ENCODE measurements around the gene LEO1.
A peak's percentile ranks its signal among the peaks of the same experiment; 100 is the strongest.
"Not testable (repeated sequence)": the region's sequence is repeated elsewhere in the genome, so short reads cannot be mapped to it uniquely, and the experiment has no call there.

LEO1 gene

DNA sequence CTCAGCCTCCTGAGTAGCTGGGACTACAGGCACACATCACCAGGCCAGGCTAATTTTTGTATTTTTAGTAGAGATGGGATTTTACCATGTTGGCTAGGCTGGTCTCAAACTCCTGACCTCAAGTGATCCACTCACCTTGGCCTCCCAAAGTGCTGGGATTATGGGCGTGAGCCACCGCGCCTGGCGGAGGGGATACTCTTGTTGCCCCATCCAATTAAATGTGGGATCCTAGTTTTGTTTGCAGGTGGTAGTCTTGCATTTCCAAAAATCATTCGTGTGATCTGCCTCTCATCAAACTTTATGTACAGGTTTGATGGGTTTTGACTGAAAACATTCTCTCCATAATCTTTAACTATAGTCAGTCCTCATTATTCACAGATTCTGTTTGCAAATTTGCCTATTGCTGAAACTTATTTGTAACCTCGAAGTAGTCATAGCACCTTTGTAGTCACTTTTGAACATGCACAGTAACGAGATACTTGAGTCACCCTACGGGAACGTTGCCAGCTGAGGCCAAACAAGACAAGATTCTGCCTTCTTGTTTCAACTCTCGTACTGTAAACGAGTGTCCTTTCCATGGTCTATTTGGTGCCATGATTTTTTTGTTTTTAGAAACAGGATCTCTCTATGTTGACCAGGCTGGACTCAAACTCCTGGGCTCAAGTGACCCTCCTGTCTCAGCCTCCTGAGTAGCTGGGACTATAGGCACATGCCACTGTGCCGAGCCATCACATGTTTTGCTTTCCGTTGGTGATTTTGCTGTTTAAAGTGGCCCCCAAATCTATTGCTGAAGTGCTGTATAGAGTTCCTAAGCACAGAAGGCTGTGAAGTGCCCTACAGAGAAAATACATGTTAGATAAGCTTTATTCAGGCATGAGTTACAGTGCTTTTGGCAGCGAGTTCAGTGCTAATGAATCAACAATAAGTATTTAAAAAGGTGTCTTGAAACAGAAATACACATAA lies 39.3 kb upstream of the LEO1 start:
- no peak overlapping the region for H3K4me3 Mint-ChIP-seq
- peaks cover 64% of the 10 kb centered on the region for H3K4me1 Mint-ChIP-seq (ENCODE audit: low read depth)
- no peaks in the 10 kb centered on the region for H3K27me3 Mint-ChIP-seq
- H3K9me3 Mint-ChIP-seq, result no peaks in the 10 kb centered on the region
- H3K36me3 Mint-ChIP-seq (ENCODE audit: low read depth), result no peaks in the 10 kb centered on the region
- H3K27ac Mint-ChIP-seq, result no peak overlapping the region
- intact Hi-C loops (cut with micrococcal nuclease), result no loop called here

DNA sequence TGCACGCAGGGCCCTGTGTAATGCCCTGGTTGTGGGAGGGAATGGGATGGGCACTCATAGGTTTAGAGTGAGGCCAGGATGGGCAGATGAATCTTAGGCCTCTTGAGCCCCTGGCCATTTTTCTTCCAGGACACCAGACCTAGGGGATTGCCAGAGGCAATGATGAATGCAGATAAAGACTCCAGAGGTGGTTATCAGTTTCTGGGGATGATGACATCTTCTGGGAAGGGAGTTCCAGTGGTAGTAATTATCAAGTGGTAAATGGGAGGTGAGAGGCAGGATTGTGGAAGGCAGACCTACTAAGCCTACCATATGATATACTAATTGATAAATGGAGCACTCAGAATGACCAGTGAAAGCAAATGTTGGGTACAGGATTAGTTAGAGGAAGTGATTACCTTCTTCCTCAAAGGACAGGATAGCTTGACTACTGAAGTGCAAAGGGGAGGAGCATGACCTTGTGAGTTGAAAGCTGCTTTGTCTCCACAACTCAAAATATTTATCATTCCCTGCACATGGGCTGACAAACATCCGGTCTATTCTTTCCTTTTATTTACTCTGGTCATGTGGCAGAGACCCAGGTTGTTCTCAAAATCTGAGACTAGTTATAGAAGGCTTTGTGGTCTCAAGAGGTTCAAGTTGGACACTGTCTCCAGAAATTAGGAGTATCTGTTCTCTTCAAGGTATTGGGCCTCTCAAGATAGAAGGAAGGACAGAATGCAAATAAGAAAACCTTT lies 37.3 kb upstream of the LEO1 start:
- H3K9me3 Mint-ChIP-seq, result no peaks in the 10 kb centered on the region
- H3K27ac Mint-ChIP-seq, result no peak overlapping the region
- no peaks in the 10 kb centered on the region for H3K36me3 Mint-ChIP-seq (ENCODE audit: low read depth)
- no peak overlapping the region for H3K4me3 Mint-ChIP-seq
- peaks cover 59% of the 10 kb centered on the region for H3K4me1 Mint-ChIP-seq (ENCODE audit: low read depth)
- no peaks in the 10 kb centered on the region for H3K27me3 Mint-ChIP-seq
- intact Hi-C loops (cut with micrococcal nuclease), result no loop called here

DNA sequence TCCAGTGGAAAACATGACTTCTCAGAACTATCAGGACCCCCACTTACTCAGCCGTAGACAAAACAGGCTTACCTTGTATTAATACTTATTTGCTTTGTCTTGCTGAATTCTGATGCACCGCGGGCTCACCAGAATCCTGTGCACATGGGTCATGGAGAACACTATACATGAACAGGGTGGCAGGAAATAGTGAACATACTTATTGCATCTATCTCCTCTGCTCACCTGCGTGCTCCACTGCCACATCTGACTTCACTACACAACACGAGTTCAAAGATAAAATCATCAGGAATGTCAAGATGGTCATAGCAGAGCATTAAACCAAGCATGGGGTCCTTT lies 36.8 kb upstream of the LEO1 start:
- no peaks in the 10 kb centered on the region for H3K9me3 Mint-ChIP-seq
- H3K4me1 Mint-ChIP-seq (ENCODE audit: low read depth), result peaks cover 54% of the 10 kb centered on the region
- intact Hi-C loops (cut with micrococcal nuclease), result no loop called here
- H3K4me3 Mint-ChIP-seq, result no peak overlapping the region
- H3K27me3 Mint-ChIP-seq, result no peaks in the 10 kb centered on the region
- H3K36me3 Mint-ChIP-seq (ENCODE audit: low read depth), result no peaks in the 10 kb centered on the region
- no peak overlapping the region for H3K27ac Mint-ChIP-seq

DNA sequence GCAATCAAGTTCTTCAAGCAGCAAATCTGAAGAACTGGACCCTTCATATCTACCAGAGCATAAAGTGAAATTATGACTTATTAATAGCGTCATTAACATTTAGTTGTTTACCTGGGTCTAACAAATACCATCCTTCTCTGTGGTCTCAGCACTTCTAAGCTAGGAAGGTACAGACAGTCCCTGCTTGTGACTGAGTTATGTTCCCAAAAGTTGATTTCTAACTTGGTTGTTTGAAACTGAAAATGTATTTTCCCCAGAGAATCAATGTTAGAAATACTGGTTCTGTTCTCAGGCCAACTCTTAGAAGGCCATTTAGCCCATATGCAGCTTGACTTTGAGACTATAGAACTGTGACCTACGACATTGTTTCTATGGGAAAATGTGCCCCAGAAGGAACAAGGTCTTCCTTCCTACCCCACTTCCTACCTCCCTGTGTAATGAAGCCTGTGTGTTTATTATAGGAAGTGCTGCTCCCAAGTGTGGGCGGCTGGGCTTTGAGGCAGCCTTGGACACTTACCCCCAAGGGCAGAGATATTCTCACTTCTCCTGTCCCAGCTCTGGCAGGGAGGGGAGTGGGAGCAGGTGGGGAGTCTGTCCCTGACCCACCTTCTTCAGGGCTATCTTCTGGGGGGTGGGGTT lies 35.2 kb upstream of the LEO1 start:
- Mint-ChIP-seq H3K9me3 (no peaks in the 10 kb centered on the region), H3K27me3 (peaks cover 1% of the 10 kb centered on the region), H3K27ac (no peak overlapping the region), H3K4me1 (ENCODE audit: low read depth) (peaks cover 43% of the 10 kb centered on the region), H3K36me3 (ENCODE audit: low read depth) (no peaks in the 10 kb centered on the region), H3K4me3 (no peak overlapping the region)
- intact Hi-C loops (cut with micrococcal nuclease), result no loop called here

DNA sequence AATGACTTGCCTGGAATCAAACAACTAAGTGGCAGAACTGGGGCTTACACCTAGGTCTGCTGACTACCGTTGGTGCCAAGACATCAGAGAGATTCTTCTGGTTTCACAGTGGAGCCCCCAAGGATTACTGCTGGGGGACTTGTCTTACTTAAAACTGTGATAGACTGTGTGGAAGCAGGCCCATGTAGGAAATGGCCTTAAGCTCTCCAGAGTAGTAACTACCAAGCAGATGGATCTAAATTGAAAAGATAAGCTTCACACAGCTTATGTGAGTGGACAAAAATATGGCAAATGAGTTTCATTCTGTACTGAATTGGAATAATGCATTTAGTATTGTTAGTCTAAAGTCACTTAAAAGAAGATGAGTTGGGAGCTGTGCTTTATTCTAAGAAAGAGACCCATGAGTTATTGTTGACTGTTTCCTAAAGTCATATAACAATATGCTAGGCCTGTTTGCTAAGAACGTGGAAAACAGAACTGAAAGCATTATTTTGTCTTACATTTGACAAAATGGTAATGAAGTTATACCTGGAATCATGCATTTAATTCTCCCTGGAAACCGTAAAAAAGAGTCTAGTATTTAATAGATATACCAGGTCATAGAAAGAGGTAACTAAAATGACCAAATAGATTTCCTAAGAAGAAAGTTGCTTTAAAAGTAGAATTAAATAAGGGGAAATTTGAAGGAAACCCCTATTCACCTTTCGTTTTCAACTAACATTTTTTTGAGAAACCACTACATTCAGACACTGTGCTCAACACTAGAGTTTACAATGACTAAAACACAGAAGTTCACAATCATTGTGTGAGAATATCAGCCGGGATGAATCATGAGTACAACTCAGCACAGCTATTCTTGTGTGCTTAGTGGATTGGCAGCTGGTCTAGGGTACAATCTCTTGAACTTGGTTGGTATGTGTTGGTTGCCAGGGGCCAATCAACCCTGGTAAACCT lies 34.4 kb upstream of the LEO1 start:
- no peak overlapping the region for H3K27ac Mint-ChIP-seq
- intact Hi-C loops (cut with micrococcal nuclease), result no loop called here

DNA sequence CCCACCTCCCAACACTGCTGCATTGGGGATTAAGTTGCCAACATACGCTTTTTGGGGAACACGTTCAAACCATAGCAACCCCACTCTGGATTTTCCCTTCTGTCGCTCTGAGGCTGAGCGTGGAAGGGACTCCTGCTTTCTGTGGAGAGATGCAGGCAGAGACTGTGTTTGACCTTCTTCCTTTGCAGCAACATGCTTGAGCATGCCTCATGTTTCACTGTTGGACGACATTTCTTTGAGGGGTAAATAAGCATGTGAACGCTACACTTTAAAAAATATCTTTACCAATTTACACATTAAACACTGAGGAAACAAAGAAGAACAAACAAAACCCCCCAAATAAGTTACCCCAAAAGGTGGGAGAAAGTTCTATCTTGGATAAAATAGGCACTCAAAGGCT lies 33.2 kb upstream of the LEO1 start:
- Mint-ChIP-seq H3K36me3 (ENCODE audit: low read depth) (no peaks in the 10 kb centered on the region), H3K27ac (no peak overlapping the region), H3K4me3 (no peak overlapping the region), H3K9me3 (no peaks in the 10 kb centered on the region), H3K27me3 (peaks cover 1% of the 10 kb centered on the region), H3K4me1 (ENCODE audit: low read depth) (peaks cover 38% of the 10 kb centered on the region)
- intact Hi-C loops (cut with micrococcal nuclease), result no loop called here

More for the DNA sequence above, 34.4 kb upstream of the LEO1 start:
- Mint-ChIP-seq H3K4me3 (no peak overlapping the region), H3K9me3 (no peaks in the 10 kb centered on the region), H3K27me3 (peaks cover 1% of the 10 kb centered on the region), H3K4me1 (ENCODE audit: low read depth) (peaks cover 40% of the 10 kb centered on the region), H3K36me3 (ENCODE audit: low read depth) (no peaks in the 10 kb centered on the region)

DNA sequence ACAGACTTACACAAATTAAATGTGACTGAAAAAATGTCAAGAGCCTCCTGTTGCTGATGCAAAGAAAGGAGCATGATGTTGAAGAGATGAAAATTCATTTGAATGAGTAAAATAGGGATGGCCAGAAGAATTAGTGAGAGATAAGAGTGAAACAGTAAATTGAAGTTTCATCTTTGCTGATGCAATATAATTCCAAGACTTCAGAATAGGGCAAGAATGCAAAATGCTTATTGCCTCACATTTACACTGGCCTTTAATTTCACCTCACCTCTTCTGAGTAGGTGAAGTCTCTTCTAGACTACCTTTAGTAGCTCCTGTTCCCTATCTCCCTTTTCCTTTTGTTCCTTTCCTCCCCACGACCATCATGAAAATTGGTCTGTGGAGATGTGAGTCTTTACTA lies 32.1 kb upstream of the LEO1 start:
- Mint-ChIP-seq H3K9me3 (no peaks in the 10 kb centered on the region), H3K36me3 (ENCODE audit: low read depth) (no peaks in the 10 kb centered on the region)
- intact Hi-C loops (cut with micrococcal nuclease), result no loop called here

DNA sequence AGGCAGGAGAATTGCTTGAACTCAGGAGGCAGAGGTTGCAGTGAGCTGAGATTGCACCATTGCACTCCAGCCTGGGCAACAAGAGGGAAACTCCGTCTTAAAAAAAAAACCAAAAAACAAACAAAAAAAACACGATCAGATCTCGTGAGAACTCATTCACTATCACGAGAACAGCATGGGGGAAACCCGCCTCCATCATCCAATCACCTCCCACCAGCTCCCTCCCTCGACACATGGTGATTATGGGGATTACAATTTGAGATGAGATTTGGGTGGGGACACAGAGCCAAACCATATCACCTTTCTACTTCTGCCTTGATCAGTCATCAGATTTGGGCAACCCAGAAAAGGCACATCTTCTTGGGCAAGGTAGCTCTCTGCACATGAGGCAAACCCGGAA lies 31.5 kb upstream of the LEO1 start:
- H3K27ac Mint-ChIP-seq; intact Hi-C loops (cut with micrococcal nuclease): not testable (repeated sequence)

More for the DNA sequence above, 32.1 kb upstream of the LEO1 start:
- peaks cover 32% of the 10 kb centered on the region for H3K4me1 Mint-ChIP-seq (ENCODE audit: low read depth)
- H3K4me3 Mint-ChIP-seq, result no peak overlapping the region
- H3K27ac Mint-ChIP-seq, result no peak overlapping the region
- peaks cover 1% of the 10 kb centered on the region for H3K27me3 Mint-ChIP-seq

DNA sequence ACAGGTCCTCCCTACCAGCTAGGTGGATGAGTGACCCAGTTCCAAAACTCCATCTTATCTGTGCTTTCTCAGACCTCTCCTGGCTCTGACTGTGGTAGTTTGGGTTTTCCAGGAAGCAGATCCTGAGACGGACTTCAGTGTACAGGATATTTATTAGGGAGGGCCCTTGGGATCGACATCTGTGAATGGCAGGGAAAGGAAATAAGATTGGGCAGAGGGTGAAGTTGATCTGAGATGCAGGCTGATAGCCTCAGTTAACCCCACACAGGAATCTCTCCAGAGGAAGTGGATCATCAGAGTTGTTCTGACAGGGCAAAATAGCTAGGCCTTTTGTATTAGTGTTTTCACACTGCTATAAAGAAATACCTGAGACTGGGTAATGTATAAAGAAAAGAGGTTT lies 30.8 kb upstream of the LEO1 start:
- Mint-ChIP-seq H3K4me3 (no peak overlapping the region), H3K27me3 (peaks cover 1% of the 10 kb centered on the region), H3K4me1 (ENCODE audit: low read depth) (peaks cover 22% of the 10 kb centered on the region), H3K36me3 (ENCODE audit: low read depth) (no peaks in the 10 kb centered on the region), H3K27ac (no peak overlapping the region), H3K9me3 (no peaks in the 10 kb centered on the region)
- intact Hi-C loops (cut with micrococcal nuclease), result no loop called here

More for the DNA sequence above, 31.5 kb upstream of the LEO1 start:
- H3K4me1 Mint-ChIP-seq (ENCODE audit: low read depth), result peaks cover 25% of the 10 kb centered on the region
- H3K36me3 Mint-ChIP-seq (ENCODE audit: low read depth); H3K4me3 Mint-ChIP-seq; H3K27me3 Mint-ChIP-seq; H3K9me3 Mint-ChIP-seq: not testable (repeated sequence)

DNA sequence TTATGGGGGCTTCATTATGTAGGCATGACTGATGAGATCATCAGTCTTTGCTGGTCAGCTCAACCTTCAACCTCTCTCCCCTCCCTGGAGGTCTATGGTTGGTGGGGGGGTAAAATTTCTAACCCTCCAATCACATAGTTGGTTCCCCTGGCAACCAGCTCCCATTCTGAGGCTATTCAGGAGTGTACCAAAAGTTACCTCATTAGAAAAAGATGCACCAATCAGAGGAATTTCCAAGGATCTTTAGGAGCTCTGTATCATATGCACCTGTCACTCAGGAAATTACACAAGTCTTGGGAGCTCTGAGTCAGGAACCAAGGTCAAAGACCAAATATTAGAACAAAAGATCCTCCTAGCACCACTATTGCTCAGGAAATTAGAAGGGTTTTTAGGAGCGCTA lies 21.4 kb upstream of the LEO1 start:
- intact Hi-C loops (cut with micrococcal nuclease), result no loop called here
- Mint-ChIP-seq H3K27ac (no peak overlapping the region), H3K9me3 (no peaks in the 10 kb centered on the region), H3K4me3 (no peak overlapping the region), H3K27me3 (no peaks in the 10 kb centered on the region), H3K4me1 (ENCODE audit: low read depth) (peaks cover 13% of the 10 kb centered on the region), H3K36me3 (ENCODE audit: low read depth) (no peaks in the 10 kb centered on the region)

DNA sequence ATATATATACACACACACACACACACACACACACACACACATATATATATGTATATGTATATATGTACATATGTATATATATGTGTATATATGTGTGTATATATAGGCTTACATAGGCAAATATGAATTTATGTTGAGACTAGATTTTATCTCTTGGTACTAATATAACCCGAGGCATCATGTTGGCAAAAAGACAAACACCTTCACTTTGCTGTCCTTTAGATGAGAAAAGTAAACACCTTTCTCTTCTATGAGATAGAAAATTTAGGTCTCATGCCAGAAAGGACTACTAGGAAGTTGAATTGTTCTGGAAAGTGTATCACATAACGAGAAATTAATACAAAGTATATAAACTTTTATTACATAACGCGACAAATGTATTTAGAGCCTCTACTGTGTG lies 19.6 kb upstream of the LEO1 start:
- Mint-ChIP-seq H3K9me3 (no peaks in the 10 kb centered on the region), H3K4me3 (no peak overlapping the region), H3K27me3 (no peaks in the 10 kb centered on the region), H3K36me3 (ENCODE audit: low read depth) (no peaks in the 10 kb centered on the region), H3K4me1 (ENCODE audit: low read depth) (peaks cover 13% of the 10 kb centered on the region), H3K27ac (no peak overlapping the region)
- intact Hi-C loops (cut with micrococcal nuclease), result no loop called here

DNA sequence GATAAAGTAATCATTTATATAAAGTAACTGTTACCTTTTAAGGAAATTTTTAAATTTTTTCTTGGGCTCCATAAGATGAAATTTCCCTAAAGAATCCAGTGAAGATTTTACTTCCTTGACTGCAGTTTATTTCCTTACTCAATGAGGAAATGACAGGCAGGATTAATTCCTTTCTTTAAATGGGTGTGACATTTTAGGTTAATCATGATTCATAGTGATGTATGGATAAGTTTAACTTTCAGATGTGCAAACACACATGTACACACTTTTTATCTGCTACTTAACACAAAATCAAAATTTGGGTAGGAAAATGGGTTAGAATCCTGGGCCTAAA lies 11.2 kb upstream of the LEO1 start:
- H3K4me3 Mint-ChIP-seq, result no peak overlapping the region
- no peaks in the 10 kb centered on the region for H3K36me3 Mint-ChIP-seq (ENCODE audit: low read depth)
- no peaks in the 10 kb centered on the region for H3K9me3 Mint-ChIP-seq
- H3K4me1 Mint-ChIP-seq (ENCODE audit: low read depth), result peaks cover 16% of the 10 kb centered on the region
- H3K27ac Mint-ChIP-seq, result no peak overlapping the region
- intact Hi-C loops (cut with micrococcal nuclease), result loop anchor here (1.0 to 5.0 kb wide), 4 partner anchors 40 to 244 kb away; no protein-coding TSS in a partner anchor
- no peaks in the 10 kb centered on the region for H3K27me3 Mint-ChIP-seq

DNA sequence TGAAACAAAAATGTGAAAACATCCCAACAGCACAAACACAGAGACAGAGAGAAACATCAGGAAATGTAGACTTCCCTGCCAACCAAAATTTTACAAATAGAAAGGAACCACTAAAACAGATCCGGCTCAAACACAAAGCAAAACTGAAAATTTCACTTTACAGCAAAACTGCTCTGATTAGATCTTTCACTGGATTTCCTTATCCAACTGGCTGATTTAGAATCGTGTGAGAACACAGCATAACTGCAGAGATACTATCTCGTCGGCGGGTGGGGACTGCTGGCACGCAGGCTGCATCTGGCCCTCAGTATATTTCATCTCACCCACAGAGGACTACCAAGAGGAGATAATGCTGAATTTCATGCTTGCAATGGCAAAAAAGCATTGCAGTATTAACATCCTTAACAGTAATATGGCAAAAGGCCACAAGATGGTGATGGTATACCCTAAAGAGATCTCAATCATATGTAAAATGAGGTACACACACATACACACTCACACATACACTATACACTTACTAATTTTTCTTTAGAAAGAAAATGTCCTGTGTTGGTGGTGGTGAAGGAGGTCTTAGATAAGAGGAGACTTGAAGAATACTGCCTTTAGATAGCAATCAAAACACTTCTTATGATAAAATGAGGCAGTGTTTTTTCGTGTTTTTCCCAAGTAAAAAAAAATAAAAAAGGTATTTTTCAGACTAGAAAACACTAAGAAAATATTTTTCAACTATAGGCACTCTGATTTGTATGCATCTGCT lies 10.6 kb upstream of the LEO1 start:
- peak overlapping the region; percentile 86 for H3K27ac Mint-ChIP-seq
- intact Hi-C loops (cut with micrococcal nuclease), result loop anchor here (1.0 to 5.0 kb wide), 4 partner anchors 40 to 245 kb away; no protein-coding TSS in a partner anchor
- H3K27me3 Mint-ChIP-seq, result no peaks in the 10 kb centered on the region
- no peaks in the 10 kb centered on the region for H3K36me3 Mint-ChIP-seq (ENCODE audit: low read depth)
- H3K4me3 Mint-ChIP-seq, result peak overlapping the region; percentile 70
- no peaks in the 10 kb centered on the region for H3K9me3 Mint-ChIP-seq
- H3K4me1 Mint-ChIP-seq (ENCODE audit: low read depth), result peaks cover 16% of the 10 kb centered on the region

Measured in dendritic cell treated with granulocyte-macrophage colony-stimulating factor and Interleukin-4, amounts not matched to agents 40 ng/mL and 50 ng/mL, for 4 days (primary cell).